Neuronal stem cell (in vitro differentiated cells): ENCODE data around the gene DZIP1L.
"Not testable (repeated sequence)": the region's sequence is repeated elsewhere in the genome, so short reads cannot be mapped to it uniquely, and the experiment has no call there.

Experiments
- DNase-seq: peaks from one replicate; pipeline ENCODE4 v3.0.0-alpha.2; 2013; ENCODE audit warnings: low spot score
- H2AFZ ChIP-seq: one replicate; pipeline ENCODE4 v1.6.1; 2013; ENCODE audit warnings: mild to moderate bottlenecking, low read length, inconsistent platforms
- H2AK5ac ChIP-seq: 2 replicates; pipeline ENCODE4 v1.6.1; 2013; ENCODE audit warnings: low read depth, mild to moderate bottlenecking, inconsistent platforms, low read length, moderate library complexity, mixed read lengths
- H2BK120ac ChIP-seq: 2 replicates; pipeline ENCODE4 v1.6.1; 2013; ENCODE audit warnings: low read depth, mild to moderate bottlenecking, inconsistent platforms, low read length, moderate library complexity, mixed read lengths
- H2BK12ac ChIP-seq: one replicate; pipeline ENCODE4 v1.6.1; 2013; ENCODE audit warnings: low read length, inconsistent platforms
- H2BK15ac ChIP-seq: 2 replicates; pipeline ENCODE4 v1.6.1; 2013; ENCODE audit warnings: mild to moderate bottlenecking, low read length, inconsistent platforms, mixed read lengths
- H2BK5ac ChIP-seq: one replicate; pipeline ENCODE4 v1.6.1; 2013; ENCODE audit warnings: inconsistent platforms, mild to moderate bottlenecking, low read length, moderate library complexity
- H3K14ac ChIP-seq: one replicate; pipeline ENCODE4 v1.6.1; 2013; ENCODE audit warnings: low read length, inconsistent platforms
- H3K18ac ChIP-seq: 2 replicates; pipeline ENCODE4 v1.6.1; 2013; ENCODE audit warnings: low read length, inconsistent platforms
- H3K23ac ChIP-seq: 2 replicates; pipeline ENCODE4 v1.6.1; 2013; ENCODE audit warnings: low read depth, mild to moderate bottlenecking, mixed read lengths, low read length, inconsistent platforms; ENCODE audit not compliant: poor library complexity
- H3K27ac ChIP-seq: replicated peaks from 3 replicates; pipeline ENCODE4 v1.5.1; 2013; ENCODE audit warnings: low read length, inconsistent platforms
- H3K27me3 ChIP-seq, 3 experiments: 2 replicates each; pipeline ENCODE4 v1.6.1; 2013; ENCODE audit warnings: low read length in 3 of 3, mild to moderate bottlenecking in 2 of 3, inconsistent platforms in 1 of 3, low read depth in 1 of 3, mixed read lengths in 1 of 3, moderate library complexity in 1 of 3; ENCODE audit not compliant: control insufficient read depth in 3 of 3, insufficient read depth in 3 of 3
- H3K36me3 ChIP-seq, 2 donors: replicated peaks in 1 of 2; 2 replicates each; pipeline ENCODE4 v1.6.1; 2013; ENCODE audit warnings: low read length in 2 of 2; ENCODE audit not compliant: control insufficient read depth in 2 of 2, insufficient read depth in 2 of 2
- H3K4ac ChIP-seq: 2 replicates; pipeline ENCODE4 v1.6.1; 2013; ENCODE audit warnings: inconsistent platforms, mild to moderate bottlenecking, low read length, moderate library complexity
- H3K4me1 ChIP-seq, 2 donors: 1 replicate in 1 of 2; 2 replicates in 1 of 2; pipeline ENCODE4 v1.6.1; 2013; ENCODE audit warnings: low read length in 2 of 2, low read depth in 1 of 2; ENCODE audit not compliant: control insufficient read depth in 2 of 2, insufficient read depth in 1 of 2
- H3K4me2 ChIP-seq: one replicate; pipeline ENCODE4 v1.6.1; 2013; ENCODE audit warnings: mild to moderate bottlenecking, low read length, inconsistent platforms; ENCODE audit not compliant: insufficient read depth, poor library complexity, severe bottlenecking
- H3K4me3 ChIP-seq, 2 donors: 2 replicates each; pipeline ENCODE4 v1.5.1; 2013; ENCODE audit warnings: low read length in 2 of 2, mild to moderate bottlenecking in 2 of 2, inconsistent platforms in 1 of 2, moderate library complexity in 1 of 2
- H3K79me1 ChIP-seq: one replicate; pipeline ENCODE4 v1.6.1; 2013; ENCODE audit warnings: low read depth, mild to moderate bottlenecking, inconsistent platforms, low read length, moderate library complexity
- H3K9ac ChIP-seq: one replicate; pipeline ENCODE4 v1.6.1; 2013; ENCODE audit warnings: mild to moderate bottlenecking, low read depth, low read length, inconsistent platforms; ENCODE audit not compliant: poor library complexity
- H3K9me3 ChIP-seq, 2 donors: replicated peaks in 1 of 2; 2 replicates each; pipeline versions ENCODE3 to v1.6.1; 2013; ENCODE audit warnings: low read length in 2 of 2, mild to moderate bottlenecking in 2 of 2, inconsistent platforms in 1 of 2, low read depth in 1 of 2, mixed read lengths in 1 of 2, moderate library complexity in 1 of 2; ENCODE audit not compliant: control insufficient read depth in 2 of 2, insufficient read depth in 1 of 2
- H4K8ac ChIP-seq: one replicate; pipeline ENCODE4 v1.6.1; 2013; ENCODE audit warnings: low read depth, mild to moderate bottlenecking, inconsistent platforms, low read length, moderate library complexity
- H4K91ac ChIP-seq: one replicate; pipeline ENCODE4 v1.6.1; 2013; ENCODE audit warnings: low read length, low read depth, mild to moderate bottlenecking, inconsistent platforms; ENCODE audit not compliant: poor library complexity
- WGBS, 2 donors: extraction: QIAGEN DNeasy Blood & Tissue Kit; methylation state at CpG; one replicate each; pipeline ENCODE4 v1.1.7; 2013; ENCODE audit warnings: missing lambda C conversion rate in 2 of 2, mixed read lengths in 1 of 2; ENCODE audit not compliant: insufficient read length in 2 of 2, insufficient replicate concordance in 1 of 2; ENCODE audit errors: extremely low coverage in 2 of 2; 5-methylcytosine and 5-hydroxymethylcytosine counted together

DZIP1L gene

DNA sequence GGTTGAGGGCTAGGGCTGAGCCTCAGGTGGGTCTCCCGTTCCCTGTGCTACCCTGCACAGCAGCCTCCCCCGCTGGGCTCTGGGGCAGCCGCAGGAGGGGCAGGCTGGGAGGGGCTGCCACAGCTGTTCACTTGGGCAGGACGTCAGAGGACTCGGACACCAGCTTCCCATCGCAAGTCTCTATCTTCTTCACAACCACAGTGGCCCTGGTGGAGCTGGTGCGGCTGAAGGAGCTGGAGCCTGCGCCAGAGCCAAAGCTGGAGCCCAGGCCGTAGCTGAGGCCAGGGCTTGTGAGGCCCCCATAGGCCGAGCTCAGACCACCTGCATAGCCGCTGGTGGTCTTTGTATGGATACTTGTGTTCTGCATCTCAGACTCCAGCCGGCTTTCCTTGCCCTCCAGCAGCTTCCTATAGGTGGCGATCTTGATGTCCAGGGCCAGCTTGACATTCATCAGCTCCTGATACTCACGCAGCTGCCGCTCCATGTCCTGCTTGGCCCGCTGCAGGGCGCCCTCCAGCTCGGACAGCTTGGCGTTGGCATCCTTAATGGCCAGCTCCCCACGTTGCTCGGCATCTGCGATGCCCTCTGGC is 14.0 kb downstream of the DZIP1L start:
- H3K23ac ChIP-seq, DNase-seq, H2BK5ac ChIP-seq, H2BK12ac ChIP-seq, H3K9ac ChIP-seq, H3K14ac ChIP-seq, H4K8ac ChIP-seq, H3K4me3 ChIP-seq, H3K9me3 ChIP-seq, H3K4me2 ChIP-seq, H3K27me3 ChIP-seq, H3K18ac ChIP-seq, H4K91ac ChIP-seq, H2BK15ac ChIP-seq, H2AK5ac ChIP-seq, H3K4me1 ChIP-seq, H3K4ac ChIP-seq, H3K79me1 ChIP-seq, H2AFZ ChIP-seq, H3K27ac ChIP-seq, H2BK120ac ChIP-seq: not testable (repeated sequence)
- no CpG with 5 or more reads among the region's 22 CpGs for WGBS, 2 donors
- peaks cover 19 to 76% of the 10 kb centered on the region in 2 donors for H3K36me3 ChIP-seq

- no peak overlapping the region for H2AK5ac ChIP-seq
- H3K9ac ChIP-seq: no peak overlapping the region
- H4K8ac ChIP-seq: no peak overlapping the region
- no peak overlapping the region for H2BK15ac ChIP-seq
- peaks cover 25 to 88% of the 10 kb centered on the region in 2 donors for H3K36me3 ChIP-seq
- no peak overlapping the region for H2AFZ ChIP-seq
- H2BK5ac ChIP-seq: no peak overlapping the region
- no peak overlapping the region for H3K14ac ChIP-seq
- H3K27me3 ChIP-seq: no peaks in the 10 kb centered on the region
- no peak overlapping the region for H3K27ac ChIP-seq
- no peak overlapping the region for H2BK12ac ChIP-seq
- no peak overlapping the region for H3K23ac ChIP-seq
- H3K4me1 ChIP-seq: no peaks in the 10 kb centered on the region
- peaks cover under 1 to 1% of the 10 kb centered on the region in 2 donors for H3K9me3 ChIP-seq
- H3K4me2 ChIP-seq: no peak overlapping the region
- no peak overlapping the region for H3K4me3 ChIP-seq
- no peak overlapping the region for H4K91ac ChIP-seq
- no peak overlapping the region for H3K18ac ChIP-seq
- peaks cover 5% of the 10 kb centered on the region for H3K79me1 ChIP-seq
- H2BK120ac ChIP-seq: no peak overlapping the region
- no peak for DNase-seq
- no peak overlapping the region for H3K4ac ChIP-seq
Measured at GRCh38 chr3:138099417-138099816, 16.0 kb downstream of the DZIP1L start.

GRCh38 chr3:138097192-138098172 is 17.9 kb downstream of the DZIP1L start:
- Histone ChIP-seq H2AFZ (no peak overlapping the region), H3K4me2 (no peak overlapping the region), H4K91ac (no peak overlapping the region), H4K8ac (no peak overlapping the region), H2BK15ac (no peak overlapping the region), H3K9me3 (peaks cover 0 to 10% of the 10 kb centered on the region in 2 donors), H3K4ac (no peak overlapping the region), H2BK5ac (no peak overlapping the region), H3K18ac (no peak overlapping the region), H3K36me3 (peaks cover 18 to 88% of the 10 kb centered on the region in 2 donors), H3K27ac (no peak overlapping the region), H2BK120ac (no peak overlapping the region), H2AK5ac (no peak overlapping the region), H2BK12ac (no peak overlapping the region), H3K79me1 (peaks cover 1% of the 10 kb centered on the region), H3K4me3 (no peak overlapping the region), H3K14ac (no peak overlapping the region), H3K9ac (no peak overlapping the region), H3K27me3 (no peaks in the 10 kb centered on the region), H3K4me1 (no peaks in the 10 kb centered on the region), H3K23ac (no peak overlapping the region)
- no CpG with 5 or more reads among the region's 12 CpGs for WGBS, 2 donors
- DNase-seq: no peak

DNA sequence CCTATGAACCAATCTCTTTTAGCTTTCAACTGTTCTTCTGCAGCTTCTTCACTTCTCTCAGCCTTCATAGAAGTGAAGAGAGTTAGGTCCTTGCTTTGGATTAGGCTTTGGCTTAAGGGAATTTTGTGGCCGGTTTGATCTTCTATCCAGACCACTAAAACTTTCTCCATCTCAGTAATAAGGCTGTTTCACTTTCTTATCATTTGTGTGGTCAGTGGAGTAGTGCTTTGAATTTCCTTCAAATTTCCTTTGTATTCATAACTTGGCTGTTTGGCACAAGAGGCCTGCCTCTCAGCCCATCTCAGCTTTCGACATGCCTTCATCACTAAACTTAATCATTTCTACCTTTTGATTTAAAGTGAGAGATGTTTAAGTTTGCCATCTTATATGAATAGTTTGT is 21.7 kb downstream of the DZIP1L start:
- Histone ChIP-seq H2BK5ac (no peak overlapping the region), H3K14ac (no peak overlapping the region), H2AFZ (no peak overlapping the region), H3K9me3 (peaks cover 0 to 10% of the 10 kb centered on the region in 2 donors), H3K4me2 (no peak overlapping the region), H3K79me1 (no peaks in the 10 kb centered on the region), H3K27me3 (no peaks in the 10 kb centered on the region), H3K4me1 (no peaks in the 10 kb centered on the region), H2AK5ac (no peak overlapping the region), H3K4ac (no peak overlapping the region), H2BK12ac (no peak overlapping the region), H2BK120ac (no peak overlapping the region), H4K91ac (no peak overlapping the region), H3K18ac (no peak overlapping the region), H3K27ac (no peak overlapping the region), H2BK15ac (no peak overlapping the region), H3K36me3 (peaks cover 17 to 88% of the 10 kb centered on the region in 2 donors), H3K4me3 (no peak overlapping the region), H3K9ac (no peak overlapping the region), H3K23ac (no peak overlapping the region), H4K8ac (no peak overlapping the region)
- DNase-seq: no peak
- no CpG with 5 or more reads among the region's 2 CpGs for WGBS, 2 donors
